Astrocyte of the spinal cord (primary cell): ENCODE measurements around the gene MAP3K6.

Experiments
- DNase-seq: peaks from one replicate; pipeline ENCODE4 v3.0.0; 2011; ENCODE audit warnings: low read depth, low spot score
- H3K4me3 ChIP-seq: 2 replicates; pipeline ENCODE4 v1.5.1; 2011; ENCODE audit warnings: low read depth, mild to moderate bottlenecking, low read length, moderate library complexity
- in situ Hi-C: cut with HindIII; loops from 2 replicates; pipeline ENCODE4 v1.10.0; 2017; ENCODE audit warnings: low sequenced_read_pairs
- TF ChIP-seq, protein P1 (sequence below): IDR thresholded peaks from 2 replicates; pipeline ENCODE4 v1.5.1; 2012; ENCODE audit warnings: low read depth, mild to moderate bottlenecking, low read length, inconsistent platforms

MAP3K6 gene

GRCh38 chr1:27381969-27382762, 15.4 kb upstream of the MAP3K6 start:
- in situ Hi-C loops = no loop called here
- no peak for DNase-seq
- TF ChIP-seq, protein P1, sequence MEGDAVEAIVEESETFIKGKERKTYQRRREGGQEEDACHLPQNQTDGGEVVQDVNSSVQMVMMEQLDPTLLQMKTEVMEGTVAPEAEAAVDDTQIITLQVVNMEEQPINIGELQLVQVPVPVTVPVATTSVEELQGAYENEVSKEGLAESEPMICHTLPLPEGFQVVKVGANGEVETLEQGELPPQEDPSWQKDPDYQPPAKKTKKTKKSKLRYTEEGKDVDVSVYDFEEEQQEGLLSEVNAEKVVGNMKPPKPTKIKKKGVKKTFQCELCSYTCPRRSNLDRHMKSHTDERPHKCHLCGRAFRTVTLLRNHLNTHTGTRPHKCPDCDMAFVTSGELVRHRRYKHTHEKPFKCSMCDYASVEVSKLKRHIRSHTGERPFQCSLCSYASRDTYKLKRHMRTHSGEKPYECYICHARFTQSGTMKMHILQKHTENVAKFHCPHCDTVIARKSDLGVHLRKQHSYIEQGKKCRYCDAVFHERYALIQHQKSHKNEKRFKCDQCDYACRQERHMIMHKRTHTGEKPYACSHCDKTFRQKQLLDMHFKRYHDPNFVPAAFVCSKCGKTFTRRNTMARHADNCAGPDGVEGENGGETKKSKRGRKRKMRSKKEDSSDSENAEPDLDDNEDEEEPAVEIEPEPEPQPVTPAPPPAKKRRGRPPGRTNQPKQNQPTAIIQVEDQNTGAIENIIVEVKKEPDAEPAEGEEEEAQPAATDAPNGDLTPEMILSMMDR = no peak
- H3K4me3 ChIP-seq = no peak overlapping the region

DNA sequence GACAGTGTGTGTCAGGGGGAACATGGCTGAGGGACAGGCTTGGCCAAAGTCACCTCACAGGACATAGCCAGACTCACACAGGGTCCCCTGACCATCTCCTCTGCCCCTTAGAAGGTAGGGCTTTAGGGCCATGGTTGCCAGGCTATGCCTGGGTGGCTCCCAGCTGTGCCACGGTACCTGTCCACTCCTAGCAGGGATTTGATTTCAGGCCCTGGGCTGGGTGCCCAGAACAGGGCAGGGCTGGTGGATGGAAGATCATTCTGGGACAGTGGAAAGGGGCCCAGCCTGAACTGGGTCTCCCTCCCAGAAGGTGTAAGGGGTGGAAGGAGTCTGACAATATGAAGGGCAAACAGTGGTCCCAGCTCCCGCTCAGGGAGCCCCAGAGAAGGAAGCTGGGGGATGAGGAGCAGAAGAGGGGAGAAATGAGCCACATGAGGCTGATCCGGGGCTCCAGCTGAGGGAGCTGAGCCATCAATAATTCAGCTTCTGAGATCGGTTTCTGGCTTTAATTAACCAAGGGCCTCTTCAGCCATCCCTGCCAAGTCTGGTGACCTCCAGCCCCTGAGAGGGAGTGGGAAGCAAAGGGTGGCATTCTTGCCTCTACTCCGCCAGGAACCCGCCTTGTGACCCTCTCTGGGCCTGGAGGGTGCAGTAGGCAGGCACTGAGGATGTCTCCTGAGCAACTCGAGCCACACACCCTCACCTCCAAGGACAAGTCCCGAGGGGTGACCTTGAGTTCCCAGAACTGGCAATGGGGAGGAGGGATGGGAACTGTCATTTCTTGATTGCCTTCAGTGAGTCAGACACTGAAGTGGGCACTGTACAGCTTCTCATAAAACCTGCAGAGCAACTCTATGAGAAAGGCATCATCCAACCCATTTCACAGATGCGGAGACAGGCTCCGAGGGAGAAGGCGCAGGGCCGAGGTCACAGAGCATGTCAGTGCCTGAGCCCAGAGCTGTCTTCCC, 14.3 kb upstream of the MAP3K6 start:
- in situ Hi-C loops = no loop called here
- DNase-seq = no peak
- no peak overlapping the region for H3K4me3 ChIP-seq
- TF ChIP-seq, protein P1 = no peak

GRCh38 chr1:27380224-27380623, 13.5 kb upstream of the MAP3K6 start:
- no peak for DNase-seq
- H3K4me3 ChIP-seq = no peak overlapping the region
- in situ Hi-C loops = no loop called here
- TF ChIP-seq, protein P1 = no peak

GRCh38 chr1:27379564-27380122, 12.9 kb upstream of the MAP3K6 start:
- no peak for DNase-seq
- H3K4me3 ChIP-seq = no peak overlapping the region
- in situ Hi-C loops = no loop called here
- TF ChIP-seq, protein P1 = no peak

DNA sequence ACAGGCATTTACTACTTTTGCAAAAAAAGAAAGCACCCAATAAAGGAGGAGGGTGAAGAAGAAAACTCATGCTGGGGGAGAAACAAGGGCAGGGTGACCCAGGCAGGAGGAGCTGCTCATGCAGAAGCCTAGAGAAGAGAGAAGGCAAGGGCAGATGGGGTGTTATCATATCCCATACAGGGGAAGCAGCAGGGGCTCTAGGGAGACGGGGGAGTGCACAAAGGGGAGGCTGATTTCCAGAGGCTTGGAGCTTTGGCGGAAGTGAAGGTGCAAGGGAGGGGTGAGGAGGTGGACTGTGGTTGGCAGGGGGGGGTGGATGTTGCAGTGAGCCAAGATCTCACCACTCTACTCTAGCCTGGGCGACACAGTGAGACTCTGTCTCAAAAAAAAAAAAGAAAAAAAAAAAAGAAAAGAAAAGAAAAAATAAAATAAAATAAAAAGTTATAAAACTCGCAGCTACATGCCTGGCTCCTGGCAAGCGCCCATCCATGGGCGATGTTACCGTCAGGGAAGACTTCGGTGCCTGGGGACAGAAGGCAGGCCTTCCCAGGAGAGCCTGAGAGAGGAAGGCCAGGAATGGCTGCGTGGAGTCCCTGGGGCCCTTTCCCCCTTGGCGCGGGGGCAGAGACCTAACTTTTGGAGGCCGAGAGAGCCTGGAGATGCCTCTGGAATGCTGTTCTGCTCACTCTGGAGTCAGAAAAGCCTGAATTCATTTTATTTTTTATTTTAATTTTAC, 11.2 kb upstream of the MAP3K6 start:
- H3K4me3 ChIP-seq = no peak overlapping the region
- no peak for DNase-seq
- TF ChIP-seq, protein P1 = no peak
- in situ Hi-C loops = no loop called here
